Measurements from ENCODE around the gene MAN2C1. TPM values are rescaled to one million over a fixed set of nuclear protein-coding genes. Genes with fewer than 3 reads are reported as not detected.

The MAN2C1 gene
- total RNA-seq, 1 experiment from 2014 or later: 239 TPM

Small RNA genes lying within 50 kb of the gene (microRNA-seq; reads per million reads assigned to microRNA genes)
- not detected for gene MIR631

Other genes starting within 250 kb of the MAN2C1 start
- 77.2 and 86.5 TPM in 2 replicates for gene C15orf39, start 166.7 kb downstream of the MAN2C1 start, total RNA-seq (2022)
- not detected in 2 replicates for gene GOLGA6C, start 110.3 kb downstream of the MAN2C1 start, total RNA-seq (2022)
- 0.27 TPM in 1 of 2 replicates, not detected in the other for gene GOLGA6D, start 85.8 kb downstream of the MAN2C1 start, total RNA-seq (2022)
- 109 TPM in 2 replicates for gene COMMD4, start 32.5 kb downstream of the MAN2C1 start, total RNA-seq (2022)
- gene NEIL1, start 21.6 kb downstream of the MAN2C1 start, total RNA-seq (2022): 11.8 and 13.2 TPM in 2 replicates
- gene SIN3A, start 83.1 kb upstream of the MAN2C1 start, total RNA-seq (2022): 91.4 and 97.6 TPM in 2 replicates
- gene PTPN9, start 210.7 kb upstream of the MAN2C1 start, total RNA-seq (2022): 30.8 and 31.1 TPM in 2 replicates